ENCODE measurements around the gene ACSM5.
"Not testable (repeated sequence)": the region's sequence is repeated elsewhere in the genome, so short reads cannot be mapped to it uniquely, and the experiment has no call there.

- not testable (repeated sequence) for TF ChIP-seq CTCF (IDR thresholded peaks at IDR 0.05; ENCODE audit: poor library complexity); EZH2 (IDR thresholded peaks at IDR 0.05; ENCODE audit: borderline replicate concordance); EZH2phosphoT487 (IDR thresholded peaks at IDR 0.05; ENCODE audit: low read depth, severe bottlenecking, unreplicated experiment)
Observed at GRCh38 chr16:20459227-20459626, 49.9 kb downstream of the ACSM5 start.

Measured in hepatocyte (in vitro differentiated cells).